Endothelial cell of umbilical vein (primary cell): Measurements from ENCODE around the gene KCTD21. TPM values are rescaled to one million over a fixed set of nuclear protein-coding genes. Genes with fewer than 3 reads are reported as not detected.
A peak's percentile ranks its signal among the peaks of the same experiment; 100 is the strongest.

Source experiments
- BruUV-seq: library from RNA; stranded (reverse); fragments of 400-500 nt; replicated peaks from 2 replicates; lab custom pipeline; 2021; lab: Mats Ljungman, UMichigan
- CTCF ChIA-PET: fragments of 300-600, 350-600 bp; sonication (Branson Sonifier 250); formaldehyde crosslinking; loops from one replicate; lab custom pipeline; 2021; ENCODE audit warnings: antibody characterized with exemption, inconsistent platforms; lab: Charles Lee
- POLR2A ChIA-PET: fragments of 300-600, 350-600 bp; sonication (Branson Sonifier 250); formaldehyde crosslinking; loops from one replicate; lab custom pipeline; 2021; ENCODE audit warnings: antibody characterized with exemption, inconsistent platforms; lab: Charles Lee
- DNase-seq: peaks from one replicate; pipeline ENCODE4 v3.0.0-alpha.2; 2011; ENCODE audit warnings: low read depth, low spot score
- FAIRE-seq: peaks from 2 replicates; lab custom pipeline; 2011; peaks lifted over from hg19 to GRCh38; lab: Jason Lieb, UNC
- H2AFZ ChIP-seq: 2 replicates; pipeline ENCODE4 v1.6.0; 2012; ENCODE audit warnings: low read depth, low read length, control low read depth, inconsistent platforms
- H3K27ac ChIP-seq: 2 replicates; pipeline ENCODE4 v1.5.1; 2011; ENCODE audit warnings: low read depth, mild to moderate bottlenecking, control low read depth, low read length, moderate library complexity; ENCODE audit not compliant: insufficient read depth
- H3K27me3 ChIP-seq, 2 experiments: 2 replicates each; pipeline versions ENCODE4 v1.6.0 to v1.6.1; 2011; ENCODE audit warnings: low read length in 2 of 2, mixed read lengths in 1 of 2; ENCODE audit not compliant: control insufficient read depth in 2 of 2, insufficient read depth in 2 of 2
- H3K36me3 ChIP-seq, 2 experiments: 2 replicates in 1 of 2; 3 replicates in 1 of 2; pipeline ENCODE4 v1.5.1; 2011; ENCODE audit warnings: low read length in 2 of 2, mild to moderate bottlenecking in 1 of 2, moderate library complexity in 1 of 2; ENCODE audit not compliant: control insufficient read depth in 2 of 2, insufficient read depth in 2 of 2; ENCODE audit errors: extremely low read depth in 1 of 2
- H3K4me1 ChIP-seq: 3 replicates; pipeline ENCODE4 v1.5.1; 2011; ENCODE audit warnings: mild to moderate bottlenecking, low read length; ENCODE audit not compliant: control insufficient read depth, insufficient read depth; ENCODE audit errors: extremely low read depth
- H3K4me2 ChIP-seq: 2 replicates; pipeline ENCODE4 v1.6.1; 2011; ENCODE audit warnings: low read length, control low read depth, mixed read lengths; ENCODE audit not compliant: insufficient read depth
- H3K4me3 ChIP-seq, 3 experiments: fragments of 200-600 bp in 1 of 3; sonication (generic), shearing (Covaris generic) in 1 of 3; replicated peaks in 1 of 3; 2 replicates each; pipeline ENCODE4 v1.5.1; 2011 to 2016; ENCODE audit warnings: control low read depth in 3 of 3, low read length in 3 of 3, mild to moderate bottlenecking in 2 of 3, inconsistent platforms in 1 of 3, low read depth in 1 of 3, moderate library complexity in 1 of 3; ENCODE audit not compliant: insufficient read depth in 1 of 3
- H3K79me2 ChIP-seq: 2 replicates; pipeline ENCODE4 v1.6.0; 2012; ENCODE audit warnings: low read length, inconsistent platforms; ENCODE audit not compliant: control insufficient read depth, insufficient read depth
- H3K9ac ChIP-seq: replicated peaks from 2 replicates; pipeline ENCODE3; 2011; ENCODE audit warnings: low read length, control low read depth; ENCODE audit not compliant: insufficient read depth; ENCODE audit errors: extremely low read depth
- H3K9me1 ChIP-seq: replicated peaks from 3 replicates; pipeline ENCODE4 v1.6.0; 2011; ENCODE audit warnings: mild to moderate bottlenecking, low read length; ENCODE audit not compliant: control insufficient read depth, insufficient read depth; ENCODE audit errors: extremely low read depth
- H3K9me3 ChIP-seq: replicated peaks from 2 replicates; pipeline ENCODE4 v1.5.1; 2012; ENCODE audit warnings: low read length, inconsistent platforms; ENCODE audit not compliant: control insufficient read depth, insufficient read depth
- H4K20me1 ChIP-seq: replicated peaks from 2 replicates; pipeline ENCODE3; 2011; ENCODE audit warnings: mild to moderate bottlenecking, low read length; ENCODE audit not compliant: control insufficient read depth, insufficient read depth; ENCODE audit errors: extremely low read depth
- EZH2 ChIP-seq: IDR thresholded peaks from 2 replicates; pipeline ENCODE4 v1.6.1; 2012; ENCODE audit warnings: borderline replicate concordance, low read depth, mild to moderate bottlenecking, moderate library complexity, low read length, inconsistent platforms; ENCODE audit not compliant: severe bottlenecking
- FOS ChIP-seq: IDR thresholded peaks from 2 replicates; pipeline ENCODE4 v1.6.1; 2011; ENCODE audit warnings: mild to moderate bottlenecking, low read length, moderate library complexity, borderline replicate concordance; ENCODE audit not compliant: insufficient read depth
- GATA2 ChIP-seq: IDR thresholded peaks from 2 replicates; pipeline ENCODE4 v1.7.0; 2011; ENCODE audit warnings: low read depth, mild to moderate bottlenecking, moderate library complexity, mixed read lengths, low read length; ENCODE audit not compliant: insufficient read length, insufficient read depth
- JUN ChIP-seq: IDR thresholded peaks from 2 replicates; pipeline ENCODE4 v1.6.1; 2011; ENCODE audit warnings: borderline replicate concordance, low read depth; ENCODE audit not compliant: insufficient read length, insufficient read depth
- MAX ChIP-seq: IDR thresholded peaks from 2 replicates; pipeline ENCODE4 v1.6.1; 2011; ENCODE audit not compliant: insufficient read depth, insufficient read length
- MYC ChIP-seq: IDR thresholded peaks from one replicate; pipeline ENCODE4 v1.6.1; 2011; ENCODE audit warnings: mild to moderate bottlenecking, low read depth, low read length
- POLR2A ChIP-seq: IDR thresholded peaks from 2 replicates; pipeline ENCODE4 v1.6.1; 2012; ENCODE audit warnings: low read depth, mild to moderate bottlenecking, control low read depth, low read length
- POLR2AphosphoS5 ChIP-seq: IDR thresholded peaks from 2 replicates; pipeline ENCODE4 v1.6.1; 2012; ENCODE audit warnings: low read depth, mild to moderate bottlenecking, control low read depth, low read length, moderate library complexity; ENCODE audit not compliant: insufficient read depth
- dilution Hi-C: fragments of 300-500 bp; cut with MboI; formaldehyde crosslinking; loops from one replicate; pipeline ENCODE4 v1.15.0; 2019; ENCODE audit warnings: low sequenced_read_pairs; ENCODE audit not compliant: extremely low pct_ligation_motif_present
- intact Hi-C: fragments of 100-400 bp; cut with micrococcal nuclease; formaldehyde crosslinking; loops from one replicate; pipeline ENCODE4 v1.10.0; 2022
- polyA plus RNA-seq, 4 experiments: library from polyadenylated mRNA; depleted of rRNA in 3 of 4; stranded (reverse) in 3 of 4; unstranded in 1 of 4; fragments of >200 nt; gene quantifications; 2 replicates each; pipeline versions ENCODE4 v1.2.1 to v1.2.3, GENCODE V29; 2011 to 2012; ENCODE audit warnings: missing spikeins in 1 of 4
- total RNA-seq: library from RNA; stranded (reverse); gene quantifications from 2 replicates; pipeline ENCODE4 v1.2.3, GENCODE V29; 2021
- TF ChIP-seq, protein P1 (sequence below), 2 donors: IDR thresholded peaks; 1 replicate in 1 of 2; 2 replicates in 1 of 2; pipeline ENCODE4 v1.5.1; 2011; ENCODE audit warnings: low read length in 2 of 2, mild to moderate bottlenecking in 2 of 2, moderate library complexity in 2 of 2, control low read depth in 1 of 2, inconsistent platforms in 1 of 2, low read depth in 1 of 2; ENCODE audit not compliant: insufficient read depth in 1 of 2; ENCODE audit errors: extremely low read depth in 1 of 2

The KCTD21 gene
- total and polyA plus RNA-seq, 2 donors (not counting 3 experiments of a cell fraction or from before 2014, with no cell fraction given) = 8.5 to 11.9 TPM

GRCh38 chr11:78208257-78209165, 20.1 kb upstream of the KCTD21 start:
- CTCF ChIA-PET = interaction anchor here (0.6 kb wide), 1 partner anchor 356 kb away, joined by 4 read pairs; no protein-coding TSS in a partner anchor
- H3K4me3 ChIP-seq = no peak overlapping the region
- no peaks in the 10 kb centered on the region for H4K20me1 ChIP-seq
- no peaks in the 10 kb centered on the region for H3K9me3 ChIP-seq
- no peaks in the 10 kb centered on the region for H3K79me2 ChIP-seq
- no peaks in the 10 kb centered on the region for H3K9me1 ChIP-seq
- TF ChIP-seq MYC (no peak), GATA2 (no peak), MAX (no peak), FOS (no peak), POLR2AphosphoS5 (no peak), POLR2A (no peak), JUN (no peak), EZH2 (no peak)
- TF ChIP-seq, protein P1, sequence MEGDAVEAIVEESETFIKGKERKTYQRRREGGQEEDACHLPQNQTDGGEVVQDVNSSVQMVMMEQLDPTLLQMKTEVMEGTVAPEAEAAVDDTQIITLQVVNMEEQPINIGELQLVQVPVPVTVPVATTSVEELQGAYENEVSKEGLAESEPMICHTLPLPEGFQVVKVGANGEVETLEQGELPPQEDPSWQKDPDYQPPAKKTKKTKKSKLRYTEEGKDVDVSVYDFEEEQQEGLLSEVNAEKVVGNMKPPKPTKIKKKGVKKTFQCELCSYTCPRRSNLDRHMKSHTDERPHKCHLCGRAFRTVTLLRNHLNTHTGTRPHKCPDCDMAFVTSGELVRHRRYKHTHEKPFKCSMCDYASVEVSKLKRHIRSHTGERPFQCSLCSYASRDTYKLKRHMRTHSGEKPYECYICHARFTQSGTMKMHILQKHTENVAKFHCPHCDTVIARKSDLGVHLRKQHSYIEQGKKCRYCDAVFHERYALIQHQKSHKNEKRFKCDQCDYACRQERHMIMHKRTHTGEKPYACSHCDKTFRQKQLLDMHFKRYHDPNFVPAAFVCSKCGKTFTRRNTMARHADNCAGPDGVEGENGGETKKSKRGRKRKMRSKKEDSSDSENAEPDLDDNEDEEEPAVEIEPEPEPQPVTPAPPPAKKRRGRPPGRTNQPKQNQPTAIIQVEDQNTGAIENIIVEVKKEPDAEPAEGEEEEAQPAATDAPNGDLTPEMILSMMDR (IDR thresholded peaks at IDR 0.05; ENCODE audit: extremely low read depth in 1 of 2, insufficient read depth in 1 of 2, low read depth in 1 of 2, low read length in 2 of 2) = no peak
- H3K9ac ChIP-seq = no peak overlapping the region
- H3K4me2 ChIP-seq = no peak overlapping the region
- DNase-seq (no peak), FAIRE-seq (no peak)
- no peak overlapping the region for H3K27ac ChIP-seq
- H3K36me3 ChIP-seq = peaks cover 0 to 20% of the 10 kb centered on the region in 2 experiments
- POLR2A ChIA-PET = no interaction called here
- H3K27me3 ChIP-seq = no peaks in the 10 kb centered on the region
- H3K4me1 ChIP-seq = no peaks in the 10 kb centered on the region
- intact Hi-C loops = loop anchor here (5.0 kb wide), 1 partner anchor 71 kb away; the partner anchor contains the start of gene ALG8
- dilution Hi-C loops = no loop called here
- no peak overlapping the region for H2AFZ ChIP-seq
- TSS peak; percentile 7 for BruUV-seq
